T47D (cell line): ENCODE measurements around the gene SP5.
A peak's percentile ranks its signal among the peaks of the same experiment; 100 is the strongest.
"Not testable (repeated sequence)": the region's sequence is repeated elsewhere in the genome, so short reads cannot be mapped to it uniquely, and the experiment has no call there.

Experiments used
- DNase-seq, 2 experiments: peaks; one replicate each; pipeline versions ENCODE4 v3.0.0 to v3.0.0-alpha.2; 2011 to 2012; ENCODE audit warnings: low read depth in 1 of 2, low spot score in 1 of 2
- JUND ChIP-seq: IDR thresholded peaks from 2 replicates; pipeline ENCODE4 v1.6.1; 2012; ENCODE audit warnings: low read depth
- in situ Hi-C: cut with HindIII; loops from 2 replicates; pipeline ENCODE4 v1.10.0; 2016; ENCODE audit warnings: low sequenced_read_pairs, low pct_unique_long_range_greater_than_20kb

Gene SP5

GRCh38 chr2:170715062-170715931, at the start of gene SP5:
SP5 (plus strand) TSS chr2:170715337; CDS start chr2:170715513, 176 bp downstream.
- in situ Hi-C loops, result no loop called here
- TF ChIP-seq JUND, result no peak
- DNase-seq, result peak; percentile 37 to 81

DNA sequence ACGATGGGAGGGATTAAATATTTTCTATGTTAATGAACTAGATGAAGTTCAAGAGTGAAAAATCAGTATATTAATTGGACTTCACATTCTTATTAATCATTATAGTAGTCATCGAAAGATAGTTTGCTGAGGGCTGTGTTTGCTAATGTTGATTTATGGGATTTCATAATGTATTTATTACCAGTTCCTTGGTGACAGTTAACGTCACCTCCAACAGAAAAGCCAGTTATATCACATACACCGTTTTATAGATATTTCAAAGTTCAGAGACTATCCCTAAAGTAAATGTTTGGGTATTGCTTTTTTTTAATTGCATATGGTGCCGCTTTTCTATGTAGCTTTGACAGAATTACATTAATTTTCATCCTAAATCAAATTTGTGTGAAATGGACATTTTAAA, 49.4 kb upstream of the SP5 start:
- no peak for DNase-seq
- in situ Hi-C loops, result no loop called here
- TF ChIP-seq JUND, result no peak

DNA sequence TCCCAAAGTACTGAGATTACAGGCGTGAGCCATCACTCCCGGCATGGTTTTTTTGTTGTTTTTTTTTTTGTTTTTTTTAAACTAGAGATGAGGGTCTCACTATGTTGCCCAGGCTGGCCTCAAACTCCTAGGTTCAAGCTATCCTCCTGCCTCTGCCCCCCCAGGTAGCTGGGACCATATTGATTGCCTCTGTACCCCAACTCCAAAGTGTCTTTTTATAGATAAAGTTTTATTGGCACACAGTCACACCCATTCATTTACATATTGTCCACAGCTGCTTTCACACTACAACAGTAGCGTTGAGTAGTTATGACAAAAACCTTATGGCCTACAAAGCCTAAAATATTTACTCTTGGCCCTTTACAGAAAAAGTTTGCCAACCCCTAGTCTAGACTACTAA, 45.2 kb upstream of the SP5 start:
- TF ChIP-seq JUND, result no peak
- no peak for DNase-seq
- in situ Hi-C loops, result no loop called here

GRCh38 chr2:170670651-170671050, 44.5 kb upstream of the SP5 start:
- TF ChIP-seq JUND, result no peak
- in situ Hi-C loops, result no loop called here
- DNase-seq, result no peak

- TF ChIP-seq JUND, result no peak
- DNase-seq, result no peak
- in situ Hi-C loops, result no loop called here
Observed at GRCh38 chr2:170671079-170671478, 44.1 kb upstream of the SP5 start.

DNA sequence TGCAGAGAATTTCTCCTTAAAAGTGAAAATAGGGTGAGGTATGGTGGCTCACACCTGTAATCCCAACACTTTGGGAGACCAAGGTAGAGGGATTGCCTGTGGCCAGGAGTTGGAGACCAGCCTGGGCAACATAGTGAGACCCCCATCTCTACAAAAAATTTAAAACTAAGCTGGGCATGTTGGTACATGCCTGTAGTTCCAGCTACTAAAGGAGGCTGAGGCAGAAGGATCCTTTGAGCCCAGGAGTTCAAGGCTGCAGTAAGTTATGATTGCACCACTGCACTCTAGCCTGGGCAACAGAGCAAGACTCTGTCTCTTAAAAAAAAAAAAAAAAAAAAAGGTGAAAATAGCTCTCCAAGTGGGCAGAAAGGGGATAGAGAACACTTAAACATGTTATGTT, 40.9 kb upstream of the SP5 start:
- in situ Hi-C loops, DNase-seq: not testable (repeated sequence)

GRCh38 chr2:170675701-170676100, 39.4 kb upstream of the SP5 start:
- in situ Hi-C loops, result no loop called here
- DNase-seq, result no peak
- no peak for TF ChIP-seq JUND

DNA sequence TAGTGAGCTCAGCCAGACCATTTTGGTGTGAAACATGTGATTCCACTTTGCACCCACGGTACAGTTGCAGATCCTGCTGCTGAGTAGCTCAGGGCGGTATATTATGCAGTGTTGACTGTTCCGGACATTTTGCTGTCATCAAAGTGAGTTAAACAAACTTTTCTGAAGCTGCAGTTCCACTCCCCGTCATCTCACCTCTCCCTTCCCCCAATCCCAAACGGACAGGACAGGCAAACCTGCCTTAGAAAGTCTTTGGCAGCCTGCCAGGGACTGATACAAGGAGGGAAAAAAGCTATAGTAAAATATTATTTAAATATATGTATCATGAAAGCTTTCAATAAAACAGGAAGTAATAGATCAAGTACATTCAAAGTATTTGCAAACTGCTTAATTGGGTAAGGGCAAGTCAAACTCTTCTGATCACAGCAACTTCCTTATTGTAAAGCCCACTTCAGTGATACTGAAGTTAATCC, 35.5 kb upstream of the SP5 start:
- no peak for TF ChIP-seq JUND
- in situ Hi-C loops, result no loop called here
- DNase-seq, result peak in 1 of 2 experiments; percentile 19

DNA sequence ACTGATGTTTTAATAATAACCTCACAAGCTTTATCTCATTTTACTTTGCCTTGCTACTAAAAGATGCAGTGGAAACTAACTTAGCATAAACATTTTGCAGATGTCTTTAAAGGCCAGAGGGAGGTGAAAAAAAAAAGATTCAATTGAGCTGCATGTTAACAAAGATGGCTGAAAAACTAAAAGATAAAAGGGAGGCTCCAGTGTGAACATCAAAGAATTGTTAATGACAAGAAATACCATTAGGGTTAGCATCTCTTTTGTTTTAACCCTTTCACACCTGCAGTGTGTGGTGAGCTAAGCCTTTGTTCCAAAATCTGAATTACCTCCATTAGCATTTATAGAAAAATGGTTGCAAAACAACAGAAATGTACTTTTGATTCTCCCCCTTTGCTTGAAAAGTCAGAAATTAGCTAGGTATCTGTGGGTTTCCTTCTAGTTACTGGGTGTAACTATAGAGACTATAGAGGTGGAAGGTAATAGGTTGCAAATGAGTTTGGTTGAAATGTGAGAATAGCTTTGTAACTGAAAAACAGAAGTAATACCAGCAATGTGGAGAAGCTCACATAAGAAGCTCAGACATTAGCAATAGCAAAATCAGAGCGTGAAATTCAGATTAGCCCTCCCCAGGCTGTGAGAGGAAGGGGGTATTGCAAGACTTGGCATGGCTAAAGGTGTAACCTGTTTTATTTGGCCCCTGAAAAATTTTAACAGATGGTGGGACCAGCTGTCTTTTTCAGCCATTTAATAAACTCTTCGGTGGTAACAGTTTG, 34.8 kb upstream of the SP5 start:
- DNase-seq, result no peak
- in situ Hi-C loops, result no loop called here
- TF ChIP-seq JUND, result no peak

DNA sequence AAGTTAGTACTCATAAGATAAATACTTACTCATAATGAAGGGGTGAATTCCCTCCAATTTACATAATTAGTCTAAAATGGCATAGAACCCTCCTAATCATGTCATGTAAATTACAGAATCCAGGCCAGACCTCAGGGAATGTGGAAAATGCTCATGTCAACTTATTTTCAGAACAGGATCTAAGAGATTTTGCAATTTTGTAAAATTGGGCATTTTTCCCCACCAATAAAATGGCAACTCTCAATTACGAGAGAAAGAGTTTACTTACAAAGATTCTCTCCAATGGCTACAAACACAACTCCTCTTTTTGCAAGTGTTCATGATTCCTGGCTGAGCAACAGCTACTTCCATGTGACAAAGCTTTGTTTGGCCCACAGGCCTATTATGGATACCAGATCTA, 33.8 kb upstream of the SP5 start:
- in situ Hi-C loops, result no loop called here
- no peak for DNase-seq
- no peak for TF ChIP-seq JUND

DNA sequence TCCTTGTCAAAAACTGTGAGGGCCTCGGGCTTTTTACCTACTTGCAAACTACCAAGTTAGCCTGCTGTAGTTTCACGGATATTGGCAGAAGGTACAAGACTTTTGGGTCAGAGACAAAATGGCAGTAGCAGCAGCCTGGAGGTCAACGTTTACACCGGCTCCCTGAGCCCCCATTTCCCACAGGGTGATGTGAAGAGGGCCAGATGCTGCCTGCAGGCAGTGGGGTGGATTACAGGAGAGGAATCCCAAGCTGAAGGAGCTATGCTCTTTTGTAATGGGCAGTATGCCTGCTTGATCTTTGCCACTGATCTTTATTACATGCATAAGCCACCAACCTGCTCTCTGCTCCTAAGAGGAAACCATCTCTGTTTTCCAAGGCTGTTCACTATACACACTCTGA, 29.5 kb upstream of the SP5 start:
- TF ChIP-seq JUND, result no peak
- DNase-seq, result no peak
- in situ Hi-C loops, result no loop called here

DNA sequence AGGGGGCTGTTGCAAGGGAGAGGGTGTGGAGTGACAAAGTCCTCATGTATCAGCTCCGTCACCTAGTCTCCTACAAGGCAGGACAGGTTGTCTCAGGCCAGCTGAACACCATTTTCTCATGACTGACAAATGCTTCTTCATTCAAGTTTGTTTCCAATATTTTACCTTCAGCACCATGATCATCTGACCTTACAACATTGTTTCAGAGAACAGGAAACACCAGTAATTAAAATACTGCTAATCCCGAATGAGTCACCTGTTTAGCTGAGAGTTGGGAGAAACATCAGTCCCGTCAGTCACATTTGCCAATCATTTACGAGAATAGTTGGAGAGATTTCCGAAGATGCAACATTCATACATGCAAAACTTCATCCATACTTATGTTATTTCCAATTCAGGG, 25.7 kb upstream of the SP5 start:
- DNase-seq, result no peak
- in situ Hi-C loops, result no loop called here
- no peak for TF ChIP-seq JUND

- in situ Hi-C loops, result no loop called here
- TF ChIP-seq JUND, result no peak
- DNase-seq, result no peak
Observed at GRCh38 chr2:170690640-170691039, 24.5 kb upstream of the SP5 start.
